GM18526 (cell line): ENCODE measurements around the gene TBC1D23.

Experiments used
- POLR2A ChIP-seq: IDR thresholded peaks from 3 replicates; pipeline ENCODE4 v1.6.1; 2011; ENCODE audit not compliant: insufficient read length; ENCODE audit errors: extremely low read depth

Gene TBC1D23

GRCh38 chr3:100245927-100246326 lies 14.9 kb upstream of the TBC1D23 start:
- no peak for TF ChIP-seq POLR2A

DNA sequence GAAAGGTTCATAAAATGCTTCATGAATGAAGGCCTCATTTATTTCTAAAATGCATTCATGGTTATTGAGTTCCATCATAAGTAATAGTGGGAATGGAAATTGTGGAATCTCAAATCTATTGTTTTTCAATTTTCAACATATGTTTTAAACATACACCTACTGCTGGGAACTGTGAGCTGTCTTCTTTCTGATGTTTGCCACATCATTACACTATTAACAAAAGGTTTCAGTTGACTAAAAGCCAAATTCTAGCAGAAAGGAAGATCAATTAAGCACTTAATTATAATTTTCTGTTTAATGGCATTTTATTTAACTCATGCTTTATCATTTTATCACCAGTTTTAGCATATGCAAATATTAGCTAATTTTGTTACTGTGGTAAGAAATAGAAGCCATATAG lies 13.8 kb upstream of the TBC1D23 start:
- TF ChIP-seq POLR2A = no peak

- TF ChIP-seq POLR2A = no peak
Measured at GRCh38 chr3:100252001-100252400, 8.8 kb upstream of the TBC1D23 start.

DNA sequence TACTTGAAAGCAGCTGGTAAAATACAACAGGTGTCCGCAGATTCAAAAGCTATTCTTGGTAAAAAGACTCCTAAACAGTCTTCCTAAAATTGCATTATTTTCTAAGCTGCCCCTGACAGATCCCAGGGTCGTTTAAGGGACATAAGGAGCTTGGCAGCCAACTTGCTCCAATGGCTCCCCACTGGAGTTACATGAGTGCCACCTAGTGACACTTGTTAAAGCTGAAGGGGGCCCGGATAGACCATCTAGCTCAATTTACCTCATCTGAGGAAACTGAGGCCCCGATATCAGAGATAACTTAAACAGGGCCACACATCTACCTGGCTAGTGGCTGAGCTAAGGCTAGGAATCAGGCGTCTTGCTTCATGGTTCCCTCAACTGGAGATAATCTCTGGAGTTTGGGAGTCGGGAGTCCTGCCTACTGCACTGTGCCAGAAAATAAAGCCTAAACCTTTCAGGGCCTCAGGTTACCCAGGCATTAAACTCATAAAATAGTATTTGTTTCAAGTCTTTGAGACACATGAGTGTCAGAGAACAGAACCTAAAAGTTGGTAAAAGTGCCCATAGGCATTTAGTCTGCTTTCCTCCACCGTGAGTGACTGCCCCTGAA lies 6.5 kb upstream of the TBC1D23 start:
- no peak for TF ChIP-seq POLR2A

DNA sequence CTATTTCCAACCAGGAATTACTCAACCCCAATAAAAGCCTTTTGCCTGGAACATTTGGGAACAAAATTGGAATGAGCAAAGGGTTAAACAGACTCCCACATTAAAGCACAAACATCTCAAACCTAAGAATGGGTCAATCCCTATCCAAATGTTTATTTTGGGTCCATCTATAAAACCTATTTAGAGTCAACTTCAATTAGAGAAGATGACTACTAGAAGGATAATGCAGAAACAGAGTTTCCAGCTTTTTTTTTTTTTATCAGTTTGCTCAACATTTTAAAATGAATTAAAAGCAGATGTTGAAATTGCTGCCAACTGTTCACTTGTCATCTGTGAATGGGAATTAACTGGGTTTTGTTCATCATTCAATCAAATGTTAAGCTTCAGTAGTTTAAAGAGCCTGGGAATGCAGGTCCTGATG lies 4.1 kb upstream of the TBC1D23 start:
- TF ChIP-seq POLR2A = no peak

DNA sequence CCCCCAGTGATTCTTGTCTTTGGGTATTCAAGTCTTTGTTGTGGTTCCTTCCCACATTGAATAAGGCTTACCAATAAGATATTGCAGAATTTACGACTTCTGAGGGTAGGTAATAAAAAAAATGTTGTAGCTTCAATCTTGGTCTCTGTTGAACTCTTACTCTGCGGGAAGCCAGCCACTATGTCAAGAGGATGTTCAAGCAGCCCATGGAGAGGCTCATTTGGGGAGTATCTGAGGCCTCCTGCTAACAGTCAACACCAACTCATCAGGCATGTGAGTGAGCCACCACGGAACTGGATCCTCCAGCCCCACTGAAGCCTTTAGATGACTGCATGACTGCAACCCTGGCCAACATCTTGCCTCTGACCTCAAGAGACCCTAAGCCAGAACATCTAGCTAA lies 3.2 kb upstream of the TBC1D23 start:
- TF ChIP-seq POLR2A = no peak

GRCh38 chr3:100260081-100260684 lies 609 bp upstream of the TBC1D23 start:
- no peak for TF ChIP-seq POLR2A

DNA sequence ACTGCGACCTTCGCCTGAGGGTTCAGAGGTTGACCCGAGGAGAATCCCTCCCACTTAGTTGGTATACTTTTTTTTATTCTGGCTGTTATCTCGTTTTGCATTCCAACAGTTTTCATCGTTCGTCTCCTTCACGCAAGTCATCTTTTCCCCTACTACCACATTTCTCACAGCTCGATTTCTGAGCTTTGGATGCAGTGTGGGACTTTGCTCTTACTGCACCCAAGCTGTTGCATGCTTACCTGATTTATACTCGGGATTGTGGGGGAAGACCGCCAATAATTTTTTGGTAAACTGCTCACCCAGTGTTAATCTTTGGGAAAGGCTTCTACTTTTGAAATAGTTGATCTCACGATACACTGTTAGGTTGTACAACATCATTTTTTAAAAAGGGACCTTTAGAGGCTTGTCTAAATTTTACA lies 702 bp downstream of the TBC1D23 start:
- TF ChIP-seq POLR2A = no peak

- TF ChIP-seq POLR2A = no peak
Measured at GRCh38 chr3:100263583-100263982, 2.8 kb downstream of the TBC1D23 start.

GRCh38 chr3:100264242-100264641 lies 3.5 kb downstream of the TBC1D23 start:
- no peak for TF ChIP-seq POLR2A

DNA sequence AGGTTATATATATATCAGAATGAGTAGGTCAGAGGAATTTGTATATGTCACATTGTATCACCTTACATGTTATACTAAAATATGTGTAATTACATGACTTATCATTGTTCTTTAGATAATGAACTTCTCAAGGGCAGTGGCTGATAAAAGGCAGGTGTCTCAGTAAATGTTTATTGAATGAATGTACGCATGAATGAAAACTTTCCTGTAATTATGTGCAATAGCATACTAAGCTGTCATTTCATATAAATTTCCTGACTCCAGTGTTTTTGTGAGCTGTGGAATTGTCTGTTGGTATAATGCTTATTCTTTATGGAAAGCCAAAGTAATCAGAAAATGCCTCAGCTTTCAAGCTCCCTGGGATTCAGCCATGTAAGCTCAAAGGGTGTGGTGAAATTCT lies 4.2 kb downstream of the TBC1D23 start:
- no peak for TF ChIP-seq POLR2A

GRCh38 chr3:100266531-100266930 lies 5.7 kb downstream of the TBC1D23 start:
- TF ChIP-seq POLR2A = no peak

- TF ChIP-seq POLR2A = no peak
Measured at GRCh38 chr3:100268156-100268555, 7.4 kb downstream of the TBC1D23 start.

GRCh38 chr3:100269001-100269400 lies 8.2 kb downstream of the TBC1D23 start:
- no peak for TF ChIP-seq POLR2A

- no peak for TF ChIP-seq POLR2A
Measured at GRCh38 chr3:100269410-100270214, 8.8 kb downstream of the TBC1D23 start.

GRCh38 chr3:100270215-100270583 lies 9.4 kb downstream of the TBC1D23 start:
- TF ChIP-seq POLR2A = no peak
